Stomach (tissue), 9 donors: ENCODE results near the gene CHRNA1. TPM values are rescaled to one million over a fixed set of nuclear protein-coding genes. Genes with fewer than 3 reads are reported as not detected.

Source experiments
- DNase-seq, 2 donors: peaks; one replicate each; pipeline versions ENCODE4 v3.0.0 to v3.0.0-alpha.2; 2013 to 2019
- H3K27ac ChIP-seq, 5 donors: fragments of 200-600 bp in 4 of 5; sonication (generic) in 4 of 5; one replicate each; pipeline ENCODE4 v1.5.1; 2013 to 2019; ENCODE audit warnings: mild to moderate bottlenecking in 1 of 5, moderate library complexity in 1 of 5
- H3K27me3 ChIP-seq, 3 donors: fragments of 200-600 bp; sonication (generic); one replicate each; pipeline ENCODE4 v1.5.1; 2017 to 2019; ENCODE audit warnings: mixed run types in 1 of 3
- H3K36me3 ChIP-seq, 4 donors: fragments of 200-600 bp; sonication (generic); 1 replicate in 3 of 4; 2 replicates in 1 of 4; pipeline ENCODE4 v1.5.1; 2016 to 2019
- H3K4me1 ChIP-seq, 4 donors: fragments of 200-600 bp; sonication (generic); one replicate each; pipeline ENCODE4 v1.5.1; 2016 to 2019
- H3K4me3 ChIP-seq, 4 donors: fragments of 200-600 bp; sonication (generic) in 3 of 4; one replicate each; pipeline ENCODE4 v1.5.1; 2016 to 2019; ENCODE audit warnings: mild to moderate bottlenecking in 1 of 4
- H3K9me3 ChIP-seq, 4 donors: fragments of 200-600 bp; sonication (generic); one replicate each; pipeline ENCODE4 v1.5.1; 2016 to 2019
- EP300 ChIP-seq: sonication (generic); formaldehyde crosslinking; IDR thresholded peaks from one replicate; pipeline ENCODE4 v1.6.1; 2017; ENCODE audit warnings: antibody characterized with exemption
- POLR2A ChIP-seq, 4 donors: fragments of 450-650 bp; IDR thresholded peaks; one replicate each; pipeline ENCODE4 v1.6.1; 2016; ENCODE audit warnings: antibody characterized with exemption in 4 of 4, control low read depth in 2 of 4, mild to moderate bottlenecking in 1 of 4, moderate library complexity in 1 of 4
- POLR2AphosphoS5 ChIP-seq, 3 donors: sonication (generic); formaldehyde crosslinking; IDR thresholded peaks; one replicate each; pipeline ENCODE4 v1.6.1; 2016; ENCODE audit warnings: antibody characterized with exemption in 3 of 3
- WGBS, 5 donors: extraction: QIAGEN DNeasy Blood & Tissue Kit in 3 of 5; methylation state at CpG; one replicate each; pipeline versions ENCODE4 v1.1.5 to v1.1.7; 2013 to 2018; 5-methylcytosine and 5-hydroxymethylcytosine counted together
- intact Hi-C: fragments of 100-400 bp; cut with DNase I; formaldehyde crosslinking; loops from one replicate; pipeline ENCODE4 v1.15.1; 2023; ENCODE audit warnings: low total_unique reads
- polyA plus RNA-seq, 3 donors: library from polyadenylated mRNA; stranded (reverse); fragments of 200-250 nt; gene quantifications; one replicate each; pipeline ENCODE4 v1.2.3, GENCODE V29; 2013
- total RNA-seq, 5 donors: library from RNA; depleted of rRNA; stranded (reverse); fragments of >200 nt; gene quantifications; one replicate each; pipeline versions ENCODE4 v1.1.0 to v1.2.3, GENCODE V29; 2014 to 2016
- TF ChIP-seq, protein P1 (sequence below), 7 experiments: fragments of 450-650 bp in 4 of 7; fragments of 200-600 bp in 3 of 7; sonication (generic) in 3 of 7; IDR thresholded peaks; one replicate each; pipeline ENCODE4 v1.5.1; 2016 to 2019; ENCODE audit warnings: antibody characterized with exemption in 7 of 7, control low read depth in 2 of 7, mild to moderate bottlenecking in 1 of 7
- donor health status: healthy with polysubstance abuse.
- donor health status: Bipolar disorder and iron deficiency.
- donor health status: healthy.

Gene CHRNA1
- total and polyA plus RNA-seq, 8 donors, result 0.46 TPM; not detected in 7

DNA sequence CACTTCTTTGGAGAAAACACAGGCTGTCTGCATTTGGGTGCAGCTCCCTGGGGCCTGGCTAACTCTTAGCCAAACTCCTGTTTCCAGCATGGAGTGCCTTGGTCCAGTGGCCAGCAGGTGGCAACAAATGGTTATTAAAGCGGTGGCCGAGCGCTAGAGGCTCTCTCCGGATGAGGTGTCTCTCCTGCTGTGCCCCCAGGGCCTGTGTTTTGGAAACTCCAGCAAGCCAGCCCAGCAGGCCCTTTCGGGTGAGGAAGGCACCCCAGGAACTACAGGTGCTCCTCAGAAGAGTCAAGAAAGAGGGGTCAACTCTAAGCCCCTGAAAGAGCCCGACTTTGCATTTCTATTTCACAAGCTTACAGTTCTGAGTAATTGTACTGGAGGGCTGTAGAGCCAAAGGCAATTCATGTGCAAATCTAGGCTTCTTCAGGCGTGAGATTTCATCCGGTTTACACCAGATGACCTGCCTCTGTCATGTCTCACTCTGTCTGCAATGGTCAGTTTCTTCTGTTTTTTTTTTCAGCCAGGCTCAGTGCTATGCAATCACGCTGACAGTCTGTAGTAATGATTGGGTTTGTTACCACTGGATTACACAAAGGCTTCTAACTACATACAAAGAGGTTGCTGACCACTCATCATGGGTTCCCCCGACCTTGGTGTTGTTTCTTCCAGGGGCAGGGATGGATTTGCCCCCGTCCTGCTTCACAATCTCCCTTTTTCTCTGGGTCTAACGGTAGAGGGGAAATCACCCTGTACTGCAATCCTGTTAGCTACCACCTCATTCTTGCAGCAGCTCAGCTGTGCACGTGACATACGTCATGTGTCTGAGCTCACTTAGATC, 7.6 kb upstream of the CHRNA1 start:
- no peaks in the 10 kb centered on the region for H3K36me3 ChIP-seq
- TF ChIP-seq, protein P1, sequence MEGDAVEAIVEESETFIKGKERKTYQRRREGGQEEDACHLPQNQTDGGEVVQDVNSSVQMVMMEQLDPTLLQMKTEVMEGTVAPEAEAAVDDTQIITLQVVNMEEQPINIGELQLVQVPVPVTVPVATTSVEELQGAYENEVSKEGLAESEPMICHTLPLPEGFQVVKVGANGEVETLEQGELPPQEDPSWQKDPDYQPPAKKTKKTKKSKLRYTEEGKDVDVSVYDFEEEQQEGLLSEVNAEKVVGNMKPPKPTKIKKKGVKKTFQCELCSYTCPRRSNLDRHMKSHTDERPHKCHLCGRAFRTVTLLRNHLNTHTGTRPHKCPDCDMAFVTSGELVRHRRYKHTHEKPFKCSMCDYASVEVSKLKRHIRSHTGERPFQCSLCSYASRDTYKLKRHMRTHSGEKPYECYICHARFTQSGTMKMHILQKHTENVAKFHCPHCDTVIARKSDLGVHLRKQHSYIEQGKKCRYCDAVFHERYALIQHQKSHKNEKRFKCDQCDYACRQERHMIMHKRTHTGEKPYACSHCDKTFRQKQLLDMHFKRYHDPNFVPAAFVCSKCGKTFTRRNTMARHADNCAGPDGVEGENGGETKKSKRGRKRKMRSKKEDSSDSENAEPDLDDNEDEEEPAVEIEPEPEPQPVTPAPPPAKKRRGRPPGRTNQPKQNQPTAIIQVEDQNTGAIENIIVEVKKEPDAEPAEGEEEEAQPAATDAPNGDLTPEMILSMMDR (IDR thresholded peaks at IDR 0.05), result peak in 5 of 7 experiments; percentile 47 to 75 (median 73)
- TF ChIP-seq POLR2AphosphoS5 (IDR thresholded peaks at IDR 0.05), result no peak
- peak; percentile 69 to 89 for DNase-seq
- peak overlapping the region in 1 of 4 donors; percentile 9 for H3K4me3 ChIP-seq
- intact Hi-C loops, result loop anchor here (5.0 kb wide), 1 partner anchor 220 kb away; no protein-coding TSS in a partner anchor
- H3K4me1 ChIP-seq, result peaks cover 0 to 14% (median 5%) of the 10 kb centered on the region in 4 donors
- 28 to 49% (median 32%) methylated on average over 8 to 14 of the region's 14 CpGs for WGBS, 5 donors
- no peaks in the 10 kb centered on the region for H3K9me3 ChIP-seq
- peaks cover 0 to 3% (median 0%) of the 10 kb centered on the region in 3 donors for H3K27me3 ChIP-seq
- peak overlapping the region in 2 of 5 donors; percentile 25 to 45 for H3K27ac ChIP-seq

GRCh38 chr2:174771136-174771535, 6.9 kb upstream of the CHRNA1 start:
- Histone ChIP-seq H3K27me3 (peaks cover 0 to 4% (median 0%) of the 10 kb centered on the region in 3 donors), H3K9me3 (no peaks in the 10 kb centered on the region), H3K4me3 (no peak overlapping the region), H3K4me1 (peaks cover 0 to 14% (median 5%) of the 10 kb centered on the region in 4 donors), H3K36me3 (no peaks in the 10 kb centered on the region), H3K27ac (no peak overlapping the region)
- WGBS, 5 donors, result 59 to 71% (median 66%) methylated on average over 3 of the region's 3 CpGs
- intact Hi-C loops, result loop anchor here (5.0 kb wide), 1 partner anchor 221 kb away; no protein-coding TSS in a partner anchor
- no peak for DNase-seq
- TF ChIP-seq, protein P1 (IDR thresholded peaks at IDR 0.05), result no peak
- TF ChIP-seq POLR2AphosphoS5 (IDR thresholded peaks at IDR 0.05), result no peak
- TF ChIP-seq EP300, result no peak
- no peak for TF ChIP-seq POLR2A (IDR thresholded peaks at IDR 0.05)

GRCh38 chr2:174768557-174768956, 4.3 kb upstream of the CHRNA1 start:
- no peak for DNase-seq
- Histone ChIP-seq H3K4me1 (peaks cover 0 to 14% (median 5%) of the 10 kb centered on the region in 4 donors), H3K27me3 (peaks cover 0 to 8% (median 0%) of the 10 kb centered on the region in 3 donors), H3K27ac (no peak overlapping the region), H3K36me3 (no peaks in the 10 kb centered on the region), H3K4me3 (no peak overlapping the region), H3K9me3 (no peaks in the 10 kb centered on the region)
- TF ChIP-seq POLR2AphosphoS5 (IDR thresholded peaks at IDR 0.05) (no peak), POLR2A (IDR thresholded peaks at IDR 0.05) (no peak), EP300 (no peak)
- TF ChIP-seq, protein P1 (IDR thresholded peaks at IDR 0.05), result no peak
- intact Hi-C loops, result no loop called here
- WGBS, 5 donors, result 77 to 83% (median 79%) methylated on average over 9 of the region's 9 CpGs

GRCh38 chr2:174766271-174766670, 2.0 kb upstream of the CHRNA1 start:
- no peak for DNase-seq
- Histone ChIP-seq H3K4me3 (no peak overlapping the region), H3K9me3 (no peaks in the 10 kb centered on the region), H3K36me3 (no peaks in the 10 kb centered on the region), H3K27me3 (peaks cover 0 to 8% (median 0%) of the 10 kb centered on the region in 3 donors), H3K4me1 (no peaks in the 10 kb centered on the region), H3K27ac (no peak overlapping the region)
- 65 to 83% (median 80%) methylated on average over 1 of the region's 1 CpG for WGBS, 5 donors
- intact Hi-C loops, result no loop called here
- TF ChIP-seq EP300 (no peak), POLR2A (IDR thresholded peaks at IDR 0.05) (no peak), POLR2AphosphoS5 (IDR thresholded peaks at IDR 0.05) (no peak)
- TF ChIP-seq, protein P1 (IDR thresholded peaks at IDR 0.05), result no peak
